HepG2 (cell line): ENCODE results near the gene BMPR1B. TPM values are rescaled to one million over a fixed set of nuclear protein-coding genes. Genes with fewer than 3 reads are reported as not detected.

Source experiments
- ELF3 ChIP-seq: IDR thresholded peaks from 2 replicates; pipeline ENCODE4 v1.6.1; 2016; ENCODE audit warnings: missing genetic modification reagents, missing compliant biosample characterization
- ZNF501 ChIP-seq: sonication (generic); formaldehyde crosslinking; IDR thresholded peaks from 2 replicates; pipeline ENCODE4 v1.5.1; 2020; ENCODE audit warnings: mild to moderate bottlenecking, moderate library complexity, missing genetic modification reagents
- ZNF660 ChIP-seq: sonication (generic); formaldehyde crosslinking; IDR thresholded peaks from 2 replicates; pipeline ENCODE4 v1.5.1; 2020; ENCODE audit warnings: mild to moderate bottlenecking, low read depth, missing genetic modification reagents, borderline replicate concordance
- ZSCAN25 ChIP-seq: sonication (generic); formaldehyde crosslinking; IDR thresholded peaks from 2 replicates; pipeline ENCODE4 v1.8.0; 2022; ENCODE audit warnings: mild to moderate bottlenecking, missing genetic modification reagents
- polyA plus RNA-seq, 8 experiments: library from polyadenylated mRNA; depleted of rRNA in 3 of 8; stranded (reverse) in 7 of 8; unstranded in 1 of 8; fragments of >200 nt; fragmentation: Illumina TruSeq in 4 of 8; extraction: Trizol in 4 of 8; gene quantifications; 2 replicates each; pipeline versions ENCODE4 v1.2.1 to v1.2.3, GENCODE V29; 2011 to 2016; ENCODE audit warnings: low read depth in 4 of 8, missing spikeins in 1 of 8, mixed read lengths in 1 of 8; ENCODE audit not compliant: insufficient read depth in 1 of 8
- total RNA-seq, 5 experiments: library from RNA; depleted of rRNA; stranded (reverse); fragments of >200 nt; fragmentation: Illumina TruSeq; extraction: Trizol; gene quantifications; 2 replicates each; pipeline ENCODE4 v1.2.3, GENCODE V29; 2016; ENCODE audit warnings: low read depth in 1 of 5
- TF ChIP-seq, protein P1 (sequence below), 2 experiments: sonication (generic) in 1 of 2; formaldehyde crosslinking in 1 of 2; IDR thresholded peaks; 2 replicates each; pipeline versions ENCODE4 v1.4.0 to v1.6.1; 2016 to 2020; ENCODE audit warnings: borderline replicate concordance in 1 of 2, low read depth in 1 of 2, mild to moderate bottlenecking in 1 of 2, missing genetic modification reagents in 1 of 2
- TF ChIP-seq, protein P2 (sequence below): sonication (generic); formaldehyde crosslinking; conservative IDR thresholded peaks from 2 replicates; pipeline ENCODE4 v1.8.0; 2022; ENCODE audit warnings: low read depth, missing genetic modification reagents

The BMPR1B gene
- total and polyA plus RNA-seq, 2 of the 13 experiments (the other 11 are each of a cell fraction or from before 2014, with no cell fraction given): 0.07 TPM; not detected in 1

GRCh38 chr4:94995684-94996394 is 238.1 kb downstream of the BMPR1B start (continued):
- TF ChIP-seq, protein P1, sequence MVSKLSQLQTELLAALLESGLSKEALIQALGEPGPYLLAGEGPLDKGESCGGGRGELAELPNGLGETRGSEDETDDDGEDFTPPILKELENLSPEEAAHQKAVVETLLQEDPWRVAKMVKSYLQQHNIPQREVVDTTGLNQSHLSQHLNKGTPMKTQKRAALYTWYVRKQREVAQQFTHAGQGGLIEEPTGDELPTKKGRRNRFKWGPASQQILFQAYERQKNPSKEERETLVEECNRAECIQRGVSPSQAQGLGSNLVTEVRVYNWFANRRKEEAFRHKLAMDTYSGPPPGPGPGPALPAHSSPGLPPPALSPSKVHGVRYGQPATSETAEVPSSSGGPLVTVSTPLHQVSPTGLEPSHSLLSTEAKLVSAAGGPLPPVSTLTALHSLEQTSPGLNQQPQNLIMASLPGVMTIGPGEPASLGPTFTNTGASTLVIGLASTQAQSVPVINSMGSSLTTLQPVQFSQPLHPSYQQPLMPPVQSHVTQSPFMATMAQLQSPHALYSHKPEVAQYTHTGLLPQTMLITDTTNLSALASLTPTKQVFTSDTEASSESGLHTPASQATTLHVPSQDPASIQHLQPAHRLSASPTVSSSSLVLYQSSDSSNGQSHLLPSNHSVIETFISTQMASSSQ (IDR thresholded peaks at IDR 0.05; ENCODE audit: low read depth): no peak
- TF ChIP-seq, protein P1 (CRISPR knock-in tag; IDR thresholded peaks at IDR 0.05; ENCODE audit: borderline replicate concordance): no peak
- TF ChIP-seq, protein P2, sequence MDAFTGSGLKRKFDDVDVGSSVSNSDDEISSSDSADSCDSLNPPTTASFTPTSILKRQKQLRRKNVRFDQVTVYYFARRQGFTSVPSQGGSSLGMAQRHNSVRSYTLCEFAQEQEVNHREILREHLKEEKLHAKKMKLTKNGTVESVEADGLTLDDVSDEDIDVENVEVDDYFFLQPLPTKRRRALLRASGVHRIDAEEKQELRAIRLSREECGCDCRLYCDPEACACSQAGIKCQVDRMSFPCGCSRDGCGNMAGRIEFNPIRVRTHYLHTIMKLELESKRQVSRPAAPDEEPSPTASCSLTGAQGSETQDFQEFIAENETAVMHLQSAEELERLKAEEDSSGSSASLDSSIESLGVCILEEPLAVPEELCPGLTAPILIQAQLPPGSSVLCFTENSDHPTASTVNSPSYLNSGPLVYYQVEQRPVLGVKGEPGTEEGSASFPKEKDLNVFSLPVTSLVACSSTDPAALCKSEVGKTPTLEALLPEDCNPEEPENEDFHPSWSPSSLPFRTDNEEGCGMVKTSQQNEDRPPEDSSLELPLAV: no peak
- TF ChIP-seq ZNF501 (no peak), ELF3 (CRISPR knock-in tag) (no peak), ZSCAN25 (CRISPR knock-in tag) (no peak), ZNF660 (no peak)
